ENCODE results near the gene SMPD3.

DNA sequence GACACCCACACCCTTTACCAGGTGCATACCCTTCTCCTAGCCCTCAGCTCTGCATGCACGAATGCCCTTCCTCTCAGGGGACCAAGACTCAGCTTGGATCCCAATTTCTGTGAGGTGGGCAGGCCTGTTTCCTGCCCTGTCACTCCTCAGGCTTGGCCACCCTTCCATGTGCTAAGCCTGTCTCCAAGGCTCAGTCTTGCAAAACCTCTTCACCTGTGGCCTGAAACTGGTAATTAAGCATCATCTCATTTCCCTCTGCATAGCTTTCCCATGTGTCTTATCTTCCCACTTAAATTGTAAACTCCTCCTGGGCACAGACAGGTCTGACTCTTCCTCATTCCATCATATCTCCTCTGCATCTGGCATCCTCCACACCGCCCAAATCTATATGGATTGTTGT is 31.0 kb upstream of the SMPD3 start:
- TF ChIP-seq, protein P1, sequence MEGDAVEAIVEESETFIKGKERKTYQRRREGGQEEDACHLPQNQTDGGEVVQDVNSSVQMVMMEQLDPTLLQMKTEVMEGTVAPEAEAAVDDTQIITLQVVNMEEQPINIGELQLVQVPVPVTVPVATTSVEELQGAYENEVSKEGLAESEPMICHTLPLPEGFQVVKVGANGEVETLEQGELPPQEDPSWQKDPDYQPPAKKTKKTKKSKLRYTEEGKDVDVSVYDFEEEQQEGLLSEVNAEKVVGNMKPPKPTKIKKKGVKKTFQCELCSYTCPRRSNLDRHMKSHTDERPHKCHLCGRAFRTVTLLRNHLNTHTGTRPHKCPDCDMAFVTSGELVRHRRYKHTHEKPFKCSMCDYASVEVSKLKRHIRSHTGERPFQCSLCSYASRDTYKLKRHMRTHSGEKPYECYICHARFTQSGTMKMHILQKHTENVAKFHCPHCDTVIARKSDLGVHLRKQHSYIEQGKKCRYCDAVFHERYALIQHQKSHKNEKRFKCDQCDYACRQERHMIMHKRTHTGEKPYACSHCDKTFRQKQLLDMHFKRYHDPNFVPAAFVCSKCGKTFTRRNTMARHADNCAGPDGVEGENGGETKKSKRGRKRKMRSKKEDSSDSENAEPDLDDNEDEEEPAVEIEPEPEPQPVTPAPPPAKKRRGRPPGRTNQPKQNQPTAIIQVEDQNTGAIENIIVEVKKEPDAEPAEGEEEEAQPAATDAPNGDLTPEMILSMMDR (IDR thresholded peaks at IDR 0.05): no peak
- no peak for TF ChIP-seq POLR2A (IDR thresholded peaks at IDR 0.05)
